Endothelial cell of umbilical vein (primary cell): ENCODE data around the gene ZNF428. TPM values are rescaled to one million over a fixed set of nuclear protein-coding genes. Genes with fewer than 3 reads are reported as not detected.

ENCODE experiments used
- BruUV-seq: library from RNA; stranded (reverse); fragments of 400-500 nt; replicated peaks from 2 replicates; lab custom pipeline; 2021; lab: Mats Ljungman, UMichigan
- CTCF ChIA-PET: fragments of 300-600, 350-600 bp; sonication (Branson Sonifier 250); formaldehyde crosslinking; loops from one replicate; lab custom pipeline; 2021; ENCODE audit warnings: antibody characterized with exemption, inconsistent platforms; lab: Charles Lee
- POLR2A ChIA-PET: fragments of 300-600, 350-600 bp; sonication (Branson Sonifier 250); formaldehyde crosslinking; loops from one replicate; lab custom pipeline; 2021; ENCODE audit warnings: antibody characterized with exemption, inconsistent platforms; lab: Charles Lee
- DNase-seq: peaks from one replicate; pipeline ENCODE4 v3.0.0-alpha.2; 2011; ENCODE audit warnings: low read depth, low spot score
- FAIRE-seq: peaks from 2 replicates; lab custom pipeline; 2011; peaks lifted over from hg19 to GRCh38; lab: Jason Lieb, UNC
- H2AFZ ChIP-seq: 2 replicates; pipeline ENCODE4 v1.6.0; 2012; ENCODE audit warnings: low read depth, low read length, control low read depth, inconsistent platforms
- H3K27ac ChIP-seq: 2 replicates; pipeline ENCODE4 v1.5.1; 2011; ENCODE audit warnings: low read depth, mild to moderate bottlenecking, control low read depth, low read length, moderate library complexity; ENCODE audit not compliant: insufficient read depth
- H3K27me3 ChIP-seq, 2 experiments: 2 replicates each; pipeline versions ENCODE4 v1.6.0 to v1.6.1; 2011; ENCODE audit warnings: low read length in 2 of 2, mixed read lengths in 1 of 2; ENCODE audit not compliant: control insufficient read depth in 2 of 2, insufficient read depth in 2 of 2
- H3K36me3 ChIP-seq, 2 experiments: 2 replicates in 1 of 2; 3 replicates in 1 of 2; pipeline ENCODE4 v1.5.1; 2011; ENCODE audit warnings: low read length in 2 of 2, mild to moderate bottlenecking in 1 of 2, moderate library complexity in 1 of 2; ENCODE audit not compliant: control insufficient read depth in 2 of 2, insufficient read depth in 2 of 2; ENCODE audit errors: extremely low read depth in 1 of 2
- H3K4me1 ChIP-seq: 3 replicates; pipeline ENCODE4 v1.5.1; 2011; ENCODE audit warnings: mild to moderate bottlenecking, low read length; ENCODE audit not compliant: control insufficient read depth, insufficient read depth; ENCODE audit errors: extremely low read depth
- H3K4me2 ChIP-seq: 2 replicates; pipeline ENCODE4 v1.6.1; 2011; ENCODE audit warnings: low read length, control low read depth, mixed read lengths; ENCODE audit not compliant: insufficient read depth
- H3K4me3 ChIP-seq, 3 experiments: fragments of 200-600 bp in 1 of 3; sonication (generic), shearing (Covaris generic) in 1 of 3; replicated peaks in 1 of 3; 2 replicates each; pipeline ENCODE4 v1.5.1; 2011 to 2016; ENCODE audit warnings: control low read depth in 3 of 3, low read length in 3 of 3, mild to moderate bottlenecking in 2 of 3, inconsistent platforms in 1 of 3, low read depth in 1 of 3, moderate library complexity in 1 of 3; ENCODE audit not compliant: insufficient read depth in 1 of 3
- H3K79me2 ChIP-seq: 2 replicates; pipeline ENCODE4 v1.6.0; 2012; ENCODE audit warnings: low read length, inconsistent platforms; ENCODE audit not compliant: control insufficient read depth, insufficient read depth
- H3K9ac ChIP-seq: replicated peaks from 2 replicates; pipeline ENCODE3; 2011; ENCODE audit warnings: low read length, control low read depth; ENCODE audit not compliant: insufficient read depth; ENCODE audit errors: extremely low read depth
- H3K9me1 ChIP-seq: replicated peaks from 3 replicates; pipeline ENCODE4 v1.6.0; 2011; ENCODE audit warnings: mild to moderate bottlenecking, low read length; ENCODE audit not compliant: control insufficient read depth, insufficient read depth; ENCODE audit errors: extremely low read depth
- H3K9me3 ChIP-seq: replicated peaks from 2 replicates; pipeline ENCODE4 v1.5.1; 2012; ENCODE audit warnings: low read length, inconsistent platforms; ENCODE audit not compliant: control insufficient read depth, insufficient read depth
- H4K20me1 ChIP-seq: replicated peaks from 2 replicates; pipeline ENCODE3; 2011; ENCODE audit warnings: mild to moderate bottlenecking, low read length; ENCODE audit not compliant: control insufficient read depth, insufficient read depth; ENCODE audit errors: extremely low read depth
- CTCF ChIP-seq, 2 donors: IDR thresholded peaks; 1 replicate in 1 of 2; 2 replicates in 1 of 2; pipeline ENCODE4 v1.5.1; 2011; ENCODE audit warnings: low read length in 2 of 2, mild to moderate bottlenecking in 2 of 2, moderate library complexity in 2 of 2, control low read depth in 1 of 2, inconsistent platforms in 1 of 2, low read depth in 1 of 2; ENCODE audit not compliant: insufficient read depth in 1 of 2; ENCODE audit errors: extremely low read depth in 1 of 2
- EZH2 ChIP-seq: IDR thresholded peaks from 2 replicates; pipeline ENCODE4 v1.6.1; 2012; ENCODE audit warnings: borderline replicate concordance, low read depth, mild to moderate bottlenecking, moderate library complexity, low read length, inconsistent platforms; ENCODE audit not compliant: severe bottlenecking
- FOS ChIP-seq: IDR thresholded peaks from 2 replicates; pipeline ENCODE4 v1.6.1; 2011; ENCODE audit warnings: mild to moderate bottlenecking, low read length, moderate library complexity, borderline replicate concordance; ENCODE audit not compliant: insufficient read depth
- GATA2 ChIP-seq: IDR thresholded peaks from 2 replicates; pipeline ENCODE4 v1.7.0; 2011; ENCODE audit warnings: low read depth, mild to moderate bottlenecking, moderate library complexity, mixed read lengths, low read length; ENCODE audit not compliant: insufficient read length, insufficient read depth
- JUN ChIP-seq: IDR thresholded peaks from 2 replicates; pipeline ENCODE4 v1.6.1; 2011; ENCODE audit warnings: borderline replicate concordance, low read depth; ENCODE audit not compliant: insufficient read length, insufficient read depth
- MAX ChIP-seq: IDR thresholded peaks from 2 replicates; pipeline ENCODE4 v1.6.1; 2011; ENCODE audit not compliant: insufficient read depth, insufficient read length
- MYC ChIP-seq: IDR thresholded peaks from one replicate; pipeline ENCODE4 v1.6.1; 2011; ENCODE audit warnings: mild to moderate bottlenecking, low read depth, low read length
- POLR2A ChIP-seq: IDR thresholded peaks from 2 replicates; pipeline ENCODE4 v1.6.1; 2012; ENCODE audit warnings: low read depth, mild to moderate bottlenecking, control low read depth, low read length
- POLR2AphosphoS5 ChIP-seq: IDR thresholded peaks from 2 replicates; pipeline ENCODE4 v1.6.1; 2012; ENCODE audit warnings: low read depth, mild to moderate bottlenecking, control low read depth, low read length, moderate library complexity; ENCODE audit not compliant: insufficient read depth
- dilution Hi-C: fragments of 300-500 bp; cut with MboI; formaldehyde crosslinking; loops from one replicate; pipeline ENCODE4 v1.15.0; 2019; ENCODE audit warnings: low sequenced_read_pairs; ENCODE audit not compliant: extremely low pct_ligation_motif_present
- intact Hi-C: fragments of 100-400 bp; cut with micrococcal nuclease; formaldehyde crosslinking; loops from one replicate; pipeline ENCODE4 v1.10.0; 2022
- polyA plus RNA-seq, 4 experiments: library from polyadenylated mRNA; depleted of rRNA in 3 of 4; stranded (reverse) in 3 of 4; unstranded in 1 of 4; fragments of >200 nt; gene quantifications; 2 replicates each; pipeline versions ENCODE4 v1.2.1 to v1.2.3, GENCODE V29; 2011 to 2012; ENCODE audit warnings: missing spikeins in 1 of 4
- total RNA-seq: library from RNA; stranded (reverse); gene quantifications from 2 replicates; pipeline ENCODE4 v1.2.3, GENCODE V29; 2021

Gene ZNF428
- total and polyA plus RNA-seq, 2 donors (not counting 3 experiments of a cell fraction or from before 2014, with no cell fraction given): 29.2 to 56.2 TPM

- H3K9me1 ChIP-seq: no peaks in the 10 kb centered on the region
- H3K36me3 ChIP-seq: peaks cover 0 to 30% of the 10 kb centered on the region in 2 experiments
- no TSS peak for BruUV-seq
- CTCF ChIA-PET: no interaction called here
- H3K9me3 ChIP-seq: no peaks in the 10 kb centered on the region
- POLR2A ChIA-PET: no interaction called here
- H3K9ac ChIP-seq: no peak overlapping the region
- H2AFZ ChIP-seq: no peak overlapping the region
- dilution Hi-C loops: no loop called here
- H3K27ac ChIP-seq: no peak overlapping the region
- H3K4me3 ChIP-seq: no peak overlapping the region
- no peak for DNase-seq
- TF ChIP-seq FOS: no peak
- TF ChIP-seq JUN: no peak
- no peak for TF ChIP-seq CTCF (IDR thresholded peaks at IDR 0.05; ENCODE audit: extremely low read depth in 1 of 2, insufficient read depth in 1 of 2, low read depth in 1 of 2, low read length in 2 of 2)
- no peak for TF ChIP-seq MAX
- TF ChIP-seq POLR2AphosphoS5: no peak
- TF ChIP-seq POLR2A: no peak
- TF ChIP-seq GATA2: no peak
- no peak for TF ChIP-seq EZH2
- TF ChIP-seq MYC: no peak
- no peaks in the 10 kb centered on the region for H3K27me3 ChIP-seq
- no peaks in the 10 kb centered on the region for H3K4me1 ChIP-seq
- FAIRE-seq: no peak
- peaks cover 18% of the 10 kb centered on the region for H3K79me2 ChIP-seq
- no peak overlapping the region for H3K4me2 ChIP-seq
- no peaks in the 10 kb centered on the region for H4K20me1 ChIP-seq
- intact Hi-C loops: no loop called here
Measured at GRCh38 chr19:43612374-43612773, 7.1 kb downstream of the ZNF428 start.
